ENCODE data around the gene TRAF4.

Gene TRAF4

DNA sequence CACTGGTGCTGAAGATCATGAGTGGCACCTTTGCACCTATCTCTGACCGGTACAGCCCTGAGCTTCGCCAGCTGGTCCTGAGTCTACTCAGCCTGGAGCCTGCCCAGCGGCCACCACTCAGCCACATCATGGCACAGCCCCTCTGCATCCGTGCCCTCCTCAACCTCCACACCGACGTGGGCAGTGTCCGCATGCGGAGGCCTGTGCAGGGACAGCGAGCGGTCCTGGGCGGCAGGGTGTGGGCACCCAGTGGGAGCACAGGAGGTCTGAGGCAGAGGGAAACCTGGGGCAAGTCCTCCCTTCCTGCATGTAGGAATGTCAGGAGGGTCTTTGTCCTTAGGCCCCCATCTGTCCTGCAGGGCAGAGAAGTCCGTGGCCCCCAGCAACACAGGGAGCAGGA lies 6.5 kb upstream of the TRAF4 start:
- Mint-ChIP-seq H3K27ac (no peak overlapping the region), H3K36me3 (peaks cover 6% of the 10 kb centered on the region), H3K4me3 (no peak overlapping the region), H3K27me3 (no peaks in the 10 kb centered on the region), H3K4me1 (peaks cover 15% of the 10 kb centered on the region), H3K9me3 (no peaks in the 10 kb centered on the region)

DNA sequence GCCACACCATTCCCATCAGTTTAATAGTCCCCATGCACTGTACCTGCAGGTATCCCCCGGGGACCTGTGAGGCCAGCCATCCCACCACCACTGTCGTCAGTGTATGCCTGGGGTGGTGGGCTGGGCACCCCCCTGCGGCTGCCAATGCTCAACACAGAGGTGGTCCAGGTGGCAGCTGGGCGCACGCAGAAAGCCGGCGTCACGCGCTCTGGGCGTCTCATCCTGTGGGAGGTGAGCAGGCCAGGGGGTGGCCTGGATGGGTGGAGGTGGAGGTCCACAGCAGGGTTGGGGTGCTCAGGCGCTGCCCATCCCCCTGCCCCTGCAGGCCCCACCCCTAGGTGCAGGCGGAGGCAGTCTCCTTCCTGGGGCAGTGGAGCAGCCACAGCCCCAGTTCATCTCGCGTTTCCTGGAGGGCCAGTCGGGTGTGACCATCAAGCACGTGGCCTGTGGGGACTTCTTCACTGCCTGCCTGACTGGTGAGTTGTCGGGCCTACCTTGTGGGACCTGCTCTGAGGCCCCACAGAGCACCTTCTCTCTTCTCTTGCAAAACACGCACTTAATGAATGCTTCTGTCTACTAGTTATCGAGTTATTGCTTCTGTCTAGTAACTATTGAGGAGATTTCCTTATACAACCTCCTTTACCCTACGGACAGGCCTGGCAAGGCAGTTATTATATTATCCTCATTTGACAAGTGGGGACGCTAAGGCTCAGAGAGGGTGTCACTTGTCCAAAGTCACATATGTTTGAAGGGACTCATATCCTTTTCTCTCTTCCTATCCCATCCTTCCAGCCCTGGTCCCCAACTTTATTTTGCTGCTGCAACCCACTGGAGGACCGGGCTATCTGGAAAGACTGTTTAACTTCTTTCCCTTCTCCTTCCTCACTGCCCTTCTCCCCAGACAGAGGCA lies 5.8 kb upstream of the TRAF4 start:
- Mint-ChIP-seq H3K36me3 (peaks cover 6% of the 10 kb centered on the region), H3K27ac (peak overlapping the region; percentile 91), H3K4me3 (peak overlapping the region; percentile 71), H3K9me3 (no peaks in the 10 kb centered on the region), H3K4me1 (peaks cover 15% of the 10 kb centered on the region), H3K27me3 (no peaks in the 10 kb centered on the region)

DNA sequence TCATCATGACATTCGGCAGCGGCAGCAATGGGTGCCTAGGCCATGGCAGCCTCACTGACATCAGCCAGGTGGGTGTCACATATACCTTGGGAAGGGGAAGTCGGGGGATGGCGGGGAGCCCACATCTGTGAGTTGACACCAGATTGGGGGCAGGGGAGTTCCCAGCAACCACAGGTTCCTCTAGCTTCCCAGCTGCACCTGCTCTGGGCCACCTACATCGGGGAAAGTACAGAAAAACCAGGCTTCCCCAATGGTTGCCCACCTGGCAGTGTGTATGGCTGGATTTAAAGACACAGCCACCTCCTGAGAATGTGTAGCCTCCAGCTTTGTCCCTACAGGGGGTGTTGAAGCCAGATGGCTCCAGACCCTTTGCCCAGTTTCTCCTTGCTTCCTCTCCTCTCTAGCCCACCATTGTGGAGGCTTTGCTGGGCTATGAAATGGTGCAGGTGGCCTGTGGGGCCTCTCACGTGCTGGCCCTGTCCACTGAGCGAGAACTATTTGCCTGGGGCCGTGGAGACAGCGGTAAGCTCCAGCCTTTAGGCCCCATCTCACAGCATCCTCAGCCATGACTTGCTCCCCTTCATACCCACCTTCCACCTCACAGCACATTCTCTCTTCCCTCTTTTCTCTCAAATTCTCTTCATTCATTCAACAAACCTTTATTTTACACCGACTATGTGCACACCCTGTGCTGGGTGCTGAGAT lies 5.0 kb upstream of the TRAF4 start:
- Mint-ChIP-seq H3K4me1 (peaks cover 15% of the 10 kb centered on the region), H3K36me3 (peaks cover 4% of the 10 kb centered on the region), H3K27me3 (no peaks in the 10 kb centered on the region), H3K9me3 (no peaks in the 10 kb centered on the region), H3K4me3 (peak overlapping the region; percentile 71), H3K27ac (peak overlapping the region; percentile 91)

DNA sequence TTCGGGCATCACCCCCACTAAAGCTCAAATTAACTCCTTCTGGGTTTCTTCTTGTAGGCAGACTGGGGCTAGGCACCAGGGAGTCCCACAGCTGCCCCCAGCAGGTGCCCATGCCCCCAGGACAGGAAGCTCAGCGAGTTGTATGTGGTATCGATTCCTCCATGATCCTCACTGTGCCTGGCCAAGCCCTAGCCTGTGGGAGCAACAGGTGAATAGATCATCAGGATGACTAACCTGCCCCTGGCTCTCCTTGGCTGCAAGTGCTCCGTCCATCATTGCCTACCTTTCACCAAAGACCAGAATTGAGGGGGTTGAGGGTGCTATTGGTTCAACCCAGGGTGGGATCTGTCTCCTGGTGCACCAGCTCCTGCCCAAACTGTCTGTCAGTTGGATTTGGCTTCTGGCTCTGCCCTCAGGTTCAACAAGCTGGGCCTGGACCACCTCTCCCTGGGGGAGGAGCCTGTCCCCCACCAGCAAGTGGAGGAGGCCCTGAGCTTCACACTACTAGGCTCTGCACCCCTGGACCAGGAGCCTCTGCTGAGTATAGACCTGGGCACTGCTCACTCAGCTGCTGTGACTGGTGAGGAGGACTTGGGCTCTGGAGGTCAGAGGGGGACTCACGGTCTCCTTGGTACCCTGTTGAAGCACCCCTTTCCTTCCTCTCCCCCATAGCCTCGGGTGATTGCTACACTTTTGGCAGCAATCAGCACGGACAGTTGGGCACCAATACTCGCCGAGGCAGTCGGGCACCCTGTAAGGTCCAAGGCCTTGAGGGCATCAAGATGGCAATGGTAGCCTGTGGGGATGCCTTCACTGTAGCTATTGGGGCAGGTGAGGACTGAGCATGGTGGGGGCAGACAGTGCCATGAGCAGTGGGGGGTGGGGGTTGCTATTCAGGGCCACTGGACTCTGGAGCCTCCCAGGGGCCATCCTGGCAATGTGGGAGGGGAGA lies 3.1 kb upstream of the TRAF4 start:
- Mint-ChIP-seq H3K4me3 (no peak overlapping the region), H3K36me3 (peaks cover 2% of the 10 kb centered on the region), H3K27ac (no peak overlapping the region), H3K4me1 (peaks cover 15% of the 10 kb centered on the region), H3K27me3 (no peaks in the 10 kb centered on the region), H3K9me3 (no peaks in the 10 kb centered on the region)

DNA sequence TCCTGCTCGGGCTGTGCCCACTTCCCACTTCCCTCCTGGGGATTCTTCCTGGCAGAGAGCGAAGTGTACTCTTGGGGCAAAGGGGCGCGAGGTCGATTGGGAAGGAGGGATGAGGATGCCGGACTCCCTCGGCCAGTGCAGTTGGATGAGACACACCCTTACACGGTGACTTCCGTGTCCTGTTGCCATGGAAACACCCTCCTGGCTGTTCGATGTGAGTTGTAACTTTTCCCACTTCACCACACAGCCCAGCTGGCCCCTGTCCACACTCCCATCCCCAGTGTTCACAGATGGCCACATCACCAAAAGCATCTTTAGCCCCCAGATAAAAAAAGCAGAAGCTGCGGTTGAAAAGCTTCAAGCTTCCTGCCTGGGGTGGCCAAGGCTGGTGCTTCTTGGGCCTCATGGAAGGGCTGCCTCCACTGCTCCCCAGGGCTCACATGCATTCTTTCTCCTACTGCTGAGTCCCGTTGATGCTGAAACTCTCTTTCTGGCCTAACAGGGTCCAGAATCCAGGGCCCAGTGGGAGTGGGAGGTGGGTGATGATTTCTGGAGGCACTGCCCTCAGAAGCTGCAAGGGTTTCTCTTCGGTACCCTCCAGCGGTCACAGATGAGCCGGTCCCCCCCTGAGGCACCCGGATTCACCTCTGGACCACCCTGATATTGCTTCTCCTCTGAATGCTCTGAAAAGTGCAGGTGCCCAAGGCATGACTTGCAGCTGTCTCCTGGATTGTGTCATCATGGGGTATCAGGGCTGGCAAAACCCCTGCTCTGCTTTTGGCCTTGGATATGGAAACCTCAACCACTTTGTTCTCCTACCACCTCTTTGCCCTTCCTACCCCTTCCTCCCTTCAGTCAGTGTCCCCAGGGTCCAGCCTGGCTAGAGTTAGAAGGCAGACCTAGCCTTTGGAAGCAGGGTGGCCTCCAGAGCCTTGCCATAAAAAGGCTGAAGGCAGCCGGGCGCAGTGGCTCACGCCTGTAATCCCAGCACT lies 2.2 kb upstream of the TRAF4 start:
- peaks cover 21% of the 10 kb centered on the region for H3K4me1 Mint-ChIP-seq

DNA sequence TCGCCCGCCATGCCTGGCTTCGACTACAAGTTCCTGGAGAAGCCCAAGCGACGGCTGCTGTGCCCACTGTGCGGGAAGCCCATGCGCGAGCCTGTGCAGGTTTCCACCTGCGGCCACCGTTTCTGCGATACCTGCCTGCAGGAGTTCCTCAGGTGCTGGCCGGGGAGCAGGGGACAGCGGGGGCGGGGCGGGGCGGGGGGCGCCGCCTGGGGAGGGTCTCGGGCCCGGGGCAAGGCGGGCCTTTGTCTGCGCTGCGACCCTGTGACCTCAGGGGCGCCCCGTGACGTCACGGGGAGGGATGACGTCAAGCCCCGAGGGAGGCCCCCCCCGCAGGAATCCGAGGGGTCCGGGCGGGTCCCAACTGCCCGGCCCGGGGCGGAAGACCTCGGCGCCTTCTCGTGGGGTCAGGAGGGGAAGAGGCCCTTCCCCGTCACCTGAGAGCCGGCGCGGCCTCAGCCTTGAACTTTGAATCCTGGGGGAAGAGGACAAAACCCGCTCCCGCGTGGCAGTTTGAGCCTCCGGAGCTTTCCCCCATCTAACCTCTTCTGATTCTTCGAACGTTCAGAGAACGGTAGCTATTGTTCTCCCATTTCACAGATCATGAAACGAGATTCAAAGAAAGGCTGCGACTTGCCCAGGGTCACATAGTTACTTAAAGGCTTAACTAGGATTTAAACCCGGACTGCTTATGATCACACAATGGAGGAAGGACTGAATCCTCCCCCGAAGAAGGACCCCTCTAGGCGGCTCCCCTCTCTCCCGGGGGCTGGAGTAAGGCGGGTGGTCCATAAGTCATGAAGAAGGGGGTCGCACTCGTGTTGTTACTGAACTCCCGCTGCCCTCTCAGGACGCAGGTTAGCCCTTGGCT lies 527 bp downstream of the TRAF4 start:
- Mint-ChIP-seq H3K4me3 (peak overlapping the region; percentile 92), H3K27me3 (no peaks in the 10 kb centered on the region), H3K27ac (peak overlapping the region; percentile 94), H3K36me3 (peaks cover 2% of the 10 kb centered on the region), H3K4me1 (peaks cover 11% of the 10 kb centered on the region), H3K9me3 (no peaks in the 10 kb centered on the region)

More for the DNA sequence above, 2.2 kb upstream of the TRAF4 start:
- Mint-ChIP-seq H3K9me3 (no peaks in the 10 kb centered on the region), H3K36me3 (peaks cover 2% of the 10 kb centered on the region), H3K4me3 (no peak overlapping the region), H3K27ac (no peak overlapping the region), H3K27me3 (no peaks in the 10 kb centered on the region)

DNA sequence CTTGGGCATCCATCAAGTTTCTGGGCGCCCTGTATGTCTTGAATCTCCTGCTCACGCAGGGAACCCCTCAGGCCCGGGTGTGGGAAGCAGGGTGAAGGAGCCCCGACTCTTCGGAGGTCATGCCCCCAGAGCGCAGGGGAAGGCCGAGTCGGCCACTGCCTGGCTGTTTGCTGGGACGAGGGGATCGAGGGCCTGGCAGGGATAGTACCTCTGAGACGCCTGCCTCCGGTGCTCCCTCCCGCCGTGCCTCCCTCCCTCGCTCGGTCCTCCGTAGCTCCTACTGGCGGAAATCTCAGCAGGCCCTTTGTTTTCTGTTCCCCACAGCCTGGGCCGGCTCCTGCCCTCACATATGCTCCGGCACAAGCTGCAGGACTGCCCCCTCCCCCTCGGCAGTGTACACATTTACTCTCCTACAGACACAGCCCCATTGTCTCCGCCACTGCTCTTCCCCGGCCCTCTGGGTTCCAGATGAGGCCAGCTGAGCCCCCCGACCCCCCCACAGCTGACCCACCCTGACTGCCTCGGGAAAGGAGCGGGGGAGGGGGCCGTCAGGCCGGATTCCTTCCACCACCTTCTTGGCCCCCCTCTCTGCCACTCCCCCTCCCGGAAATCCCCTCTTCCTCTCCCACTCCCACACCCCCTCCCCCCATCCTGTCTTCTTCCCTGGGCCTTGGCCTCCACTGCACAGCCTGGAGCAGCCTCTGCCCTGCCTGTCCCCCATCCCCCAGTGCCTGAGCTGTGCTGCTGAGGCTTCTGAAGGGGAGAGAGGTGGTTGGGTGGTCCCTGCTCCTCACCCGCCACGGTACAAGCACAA lies 1.4 kb downstream of the TRAF4 start:
- H3K27me3 Mint-ChIP-seq = no peaks in the 10 kb centered on the region
- H3K27ac Mint-ChIP-seq = peak overlapping the region; percentile 94
- H3K9me3 Mint-ChIP-seq = no peaks in the 10 kb centered on the region
- H3K4me1 Mint-ChIP-seq = peaks cover 15% of the 10 kb centered on the region
- H3K4me3 Mint-ChIP-seq = peak overlapping the region; percentile 92
- H3K36me3 Mint-ChIP-seq = peaks cover 2% of the 10 kb centered on the region

DNA sequence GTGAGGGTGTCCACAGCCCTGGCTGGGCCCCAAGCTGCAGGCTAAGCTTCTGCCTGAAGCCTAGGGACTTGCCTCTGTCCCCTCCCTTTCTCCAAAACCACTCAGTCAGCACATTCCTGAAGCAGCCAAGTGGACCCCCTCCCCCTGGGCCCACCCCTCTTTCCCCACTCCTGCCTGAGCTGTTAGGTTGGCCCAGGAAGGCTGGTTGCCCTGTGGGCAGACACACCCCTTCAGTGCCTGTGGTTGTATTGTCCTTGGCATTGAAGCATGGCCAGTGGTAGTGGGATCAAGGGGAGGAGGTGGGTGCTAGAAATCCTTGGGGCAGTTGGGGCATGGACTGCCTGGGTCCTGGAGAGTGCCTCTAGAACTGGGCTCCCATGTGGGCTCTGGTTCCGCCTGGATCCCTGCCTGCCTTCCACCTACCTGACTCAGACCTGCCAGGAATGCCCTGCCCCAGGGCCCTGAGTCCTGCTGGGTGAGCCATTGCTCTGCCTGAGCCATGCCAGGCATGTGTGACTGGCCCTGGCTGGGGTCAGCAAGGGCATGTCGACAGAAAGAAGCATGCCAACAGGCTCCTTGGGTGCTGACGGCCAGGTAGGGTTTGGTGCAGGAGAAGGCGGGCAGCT lies 2.1 kb downstream of the TRAF4 start:
- Mint-ChIP-seq H3K27me3 (no peaks in the 10 kb centered on the region), H3K9me3 (no peaks in the 10 kb centered on the region), H3K36me3 (peaks cover 2% of the 10 kb centered on the region), H3K4me3 (peak overlapping the region; percentile 92), H3K27ac (peak overlapping the region; percentile 51), H3K4me1 (peaks cover 17% of the 10 kb centered on the region)

DNA sequence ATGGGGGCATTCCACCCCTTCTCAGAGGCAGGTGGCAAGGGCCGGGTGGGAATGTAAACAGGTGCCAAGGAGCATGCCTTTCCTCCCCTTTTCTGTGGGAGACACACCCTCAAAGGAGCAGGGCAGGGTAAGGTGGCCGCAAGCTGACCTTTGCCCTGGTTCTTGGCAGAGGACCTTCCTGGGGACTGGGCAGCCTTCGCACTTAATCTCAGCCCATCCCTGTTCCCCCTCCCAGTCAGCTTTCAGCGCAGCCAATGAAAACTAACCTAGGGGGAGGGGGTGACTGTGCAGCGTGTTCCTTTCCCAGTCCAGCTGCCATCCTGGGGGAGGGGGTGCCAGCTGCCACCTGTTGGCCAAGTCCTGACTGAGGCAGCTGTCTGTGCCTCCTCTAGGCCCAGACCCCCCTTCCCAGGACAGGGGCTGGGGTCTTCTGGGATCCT lies 2.8 kb downstream of the TRAF4 start:
- Mint-ChIP-seq H3K4me1 (peaks cover 17% of the 10 kb centered on the region), H3K9me3 (no peaks in the 10 kb centered on the region), H3K27me3 (no peaks in the 10 kb centered on the region), H3K27ac (peak overlapping the region; percentile 51), H3K4me3 (peak overlapping the region; percentile 92), H3K36me3 (peaks cover 2% of the 10 kb centered on the region)

DNA sequence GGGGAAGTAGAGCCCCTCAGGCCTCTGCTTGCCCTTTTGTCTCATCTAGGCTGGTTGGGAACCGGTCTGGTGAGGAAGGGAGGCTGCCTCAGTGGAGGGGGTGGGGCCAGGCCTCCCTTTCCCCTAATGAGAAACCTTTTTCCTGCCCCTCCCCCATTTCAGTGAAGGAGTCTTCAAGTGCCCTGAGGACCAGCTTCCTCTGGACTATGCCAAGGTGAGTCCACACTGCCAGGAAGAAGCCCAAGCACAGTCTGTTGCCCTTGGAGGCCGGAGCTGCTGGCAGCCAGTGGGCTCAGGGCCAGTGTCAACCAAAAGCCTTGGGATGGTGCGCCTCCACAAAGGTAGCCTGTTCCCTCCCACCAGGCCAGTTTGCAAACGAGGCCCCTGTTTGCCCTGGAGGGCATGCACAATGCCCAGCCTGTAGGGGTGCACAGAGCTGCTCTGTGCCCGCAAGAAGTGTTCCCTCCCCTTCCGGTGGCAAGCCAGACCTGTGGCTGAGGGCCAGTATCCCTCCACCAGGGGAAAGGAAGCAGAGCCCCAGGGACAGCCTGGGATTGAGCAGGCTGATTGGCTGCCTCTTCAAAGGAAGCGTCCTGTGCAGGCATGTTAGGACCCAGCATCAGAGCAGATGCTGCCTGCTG lies 3.4 kb downstream of the TRAF4 start:
- no peaks in the 10 kb centered on the region for H3K9me3 Mint-ChIP-seq
- peak overlapping the region; percentile 92 for H3K4me3 Mint-ChIP-seq
- H3K27me3 Mint-ChIP-seq = no peaks in the 10 kb centered on the region
- H3K4me1 Mint-ChIP-seq = peaks cover 17% of the 10 kb centered on the region
- H3K27ac Mint-ChIP-seq = no peak overlapping the region
- H3K36me3 Mint-ChIP-seq = peaks cover 2% of the 10 kb centered on the region

DNA sequence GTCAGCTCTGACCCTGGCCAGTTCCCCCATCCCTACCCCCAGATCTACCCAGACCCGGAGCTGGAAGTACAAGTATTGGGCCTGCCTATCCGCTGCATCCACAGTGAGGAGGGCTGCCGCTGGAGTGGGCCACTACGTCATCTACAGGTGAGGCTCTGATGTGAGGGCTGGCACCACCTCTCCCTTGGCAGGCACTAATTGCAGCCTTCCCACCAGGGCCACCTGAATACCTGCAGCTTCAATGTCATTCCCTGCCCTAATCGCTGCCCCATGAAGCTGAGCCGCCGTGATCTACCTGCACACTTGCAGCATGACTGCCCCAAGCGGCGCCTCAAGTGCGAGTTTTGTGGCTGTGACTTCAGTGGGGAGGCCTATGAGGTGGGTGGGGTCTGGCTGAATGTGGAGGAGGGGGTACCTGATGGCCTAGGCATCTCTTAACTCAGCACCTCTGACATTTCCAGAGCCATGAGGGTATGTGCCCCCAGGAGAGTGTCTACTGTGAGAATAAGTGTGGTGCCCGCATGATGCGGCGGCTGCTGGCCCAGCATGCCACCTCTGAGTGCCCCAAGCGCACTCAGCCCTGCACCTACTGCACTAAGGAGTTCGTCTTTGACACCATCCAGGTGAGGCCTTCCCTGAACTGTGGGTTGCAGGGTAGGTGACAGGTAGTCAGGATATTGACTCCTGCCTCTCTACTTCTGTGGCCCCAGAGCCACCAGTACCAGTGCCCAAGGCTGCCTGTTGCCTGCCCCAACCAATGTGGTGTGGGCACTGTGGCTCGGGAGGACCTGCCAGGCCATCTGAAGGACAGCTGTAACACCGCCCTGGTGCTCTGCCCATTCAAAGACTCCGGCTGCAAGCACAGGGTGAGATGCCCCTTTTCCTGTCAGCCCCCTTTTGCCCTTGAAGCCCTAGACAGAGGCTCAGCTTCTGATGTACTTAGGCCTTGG lies 4.3 kb downstream of the TRAF4 start:
- Mint-ChIP-seq H3K27me3 (no peaks in the 10 kb centered on the region), H3K36me3 (peaks cover 2% of the 10 kb centered on the region), H3K9me3 (no peaks in the 10 kb centered on the region), H3K27ac (peak overlapping the region; percentile 68), H3K4me3 (peak overlapping the region; percentile 26), H3K4me1 (peaks cover 17% of the 10 kb centered on the region)

Measured in activated naive CD4-positive, alpha-beta T cell treated with anti-CD3 and anti-CD28 coated beads, Interleukin-2, amount 50 U/mL, for 24 hours (primary cell).